Measurements from ENCODE around the gene MAP3K14.

The MAP3K14 gene

GRCh38 chr17:45361976-45362375, 45.2 kb upstream of the MAP3K14 start:
- Histone ChIP-seq H3K9ac (no peak overlapping the region), H3K27ac (no peak overlapping the region), H3K9me3 (ENCODE audit: control insufficient read depth, low read length) (no peaks in the 10 kb centered on the region), H3K79me2 (no peaks in the 10 kb centered on the region), H3K36me3 (ENCODE audit: control insufficient read depth, insufficient read depth, low read length) (no peaks in the 10 kb centered on the region), H3K4me3 (ENCODE audit: low read depth, low read length) (no peak overlapping the region), H3K4me2 (ENCODE audit: low read length) (no peak overlapping the region), H3K27me3 (ENCODE audit: control insufficient read depth, insufficient read depth, low read length) (no peaks in the 10 kb centered on the region), H3K4me1 (no peaks in the 10 kb centered on the region), H2AFZ (no peak overlapping the region)
- no peak for TF ChIP-seq CTCF (IDR thresholded peaks at IDR 0.05)

- no peak overlapping the region for H2AFZ ChIP-seq
- H3K27ac ChIP-seq, result no peak overlapping the region
- no peak overlapping the region for H3K4me3 ChIP-seq (ENCODE audit: low read depth, low read length)
- no peaks in the 10 kb centered on the region for H3K9me3 ChIP-seq (ENCODE audit: control insufficient read depth, low read length)
- no peak for TF ChIP-seq CTCF (IDR thresholded peaks at IDR 0.05)
- H3K36me3 ChIP-seq (ENCODE audit: control insufficient read depth, insufficient read depth, low read length), result no peaks in the 10 kb centered on the region
- no peaks in the 10 kb centered on the region for H3K79me2 ChIP-seq
- H3K27me3 ChIP-seq (ENCODE audit: control insufficient read depth, insufficient read depth, low read length), result no peaks in the 10 kb centered on the region
- no peak overlapping the region for H3K4me2 ChIP-seq (ENCODE audit: low read length)
- no peaks in the 10 kb centered on the region for H3K4me1 ChIP-seq
- H3K9ac ChIP-seq, result no peak overlapping the region
These were observed 44.6 kb upstream of the MAP3K14 start for GRCh38 chr17:45361451-45361850.

GRCh38 chr17:45357364-45357997, 40.7 kb upstream of the MAP3K14 start:
- Histone ChIP-seq H2AFZ (no peak overlapping the region), H3K9ac (no peak overlapping the region), H3K79me2 (no peaks in the 10 kb centered on the region), H3K27me3 (ENCODE audit: control insufficient read depth, insufficient read depth, low read length) (no peaks in the 10 kb centered on the region), H3K4me1 (no peaks in the 10 kb centered on the region), H3K9me3 (ENCODE audit: control insufficient read depth, low read length) (no peaks in the 10 kb centered on the region), H3K36me3 (ENCODE audit: control insufficient read depth, insufficient read depth, low read length) (no peaks in the 10 kb centered on the region), H3K27ac (no peak overlapping the region), H3K4me3 (ENCODE audit: low read depth, low read length) (no peak overlapping the region), H3K4me2 (ENCODE audit: low read length) (no peak overlapping the region)
- no peak for TF ChIP-seq CTCF (IDR thresholded peaks at IDR 0.05)

- Histone ChIP-seq H3K79me2 (no peaks in the 10 kb centered on the region), H3K36me3 (ENCODE audit: control insufficient read depth, insufficient read depth, low read length) (no peaks in the 10 kb centered on the region), H3K9ac (no peak overlapping the region), H3K4me1 (no peaks in the 10 kb centered on the region), H3K9me3 (ENCODE audit: control insufficient read depth, low read length) (no peaks in the 10 kb centered on the region), H3K27me3 (ENCODE audit: control insufficient read depth, insufficient read depth, low read length) (no peaks in the 10 kb centered on the region), H3K27ac (no peak overlapping the region), H3K4me3 (ENCODE audit: low read depth, low read length) (no peak overlapping the region), H2AFZ (no peak overlapping the region), H3K4me2 (ENCODE audit: low read length) (no peak overlapping the region)
- no peak for TF ChIP-seq CTCF (IDR thresholded peaks at IDR 0.05)
These were observed 38.3 kb upstream of the MAP3K14 start for GRCh38 chr17:45355087-45355486.

- no peak overlapping the region for H2AFZ ChIP-seq
- no peaks in the 10 kb centered on the region for H3K4me1 ChIP-seq
- H3K27ac ChIP-seq, result no peak overlapping the region
- H3K79me2 ChIP-seq, result no peaks in the 10 kb centered on the region
- H3K9me3 ChIP-seq (ENCODE audit: control insufficient read depth, low read length), result no peaks in the 10 kb centered on the region
- H3K36me3 ChIP-seq (ENCODE audit: control insufficient read depth, insufficient read depth, low read length), result no peaks in the 10 kb centered on the region
- no peak overlapping the region for H3K4me3 ChIP-seq (ENCODE audit: low read depth, low read length)
- TF ChIP-seq CTCF (IDR thresholded peaks at IDR 0.05), result no peak
- H3K4me2 ChIP-seq (ENCODE audit: low read length), result no peak overlapping the region
- no peaks in the 10 kb centered on the region for H3K27me3 ChIP-seq (ENCODE audit: control insufficient read depth, insufficient read depth, low read length)
- H3K9ac ChIP-seq, result no peak overlapping the region
These were observed 36.2 kb upstream of the MAP3K14 start for GRCh38 chr17:45353043-45353442.
